NT2/D1 (cell line): Measurements from ENCODE around the gene PHIP.

Experiments used
- SUZ12 ChIP-seq: IDR thresholded peaks from 2 replicates; pipeline ENCODE4 v1.6.1; 2011; ENCODE audit not compliant: insufficient read length, insufficient read depth; ENCODE audit errors: extremely low read depth
- YY1 ChIP-seq: IDR thresholded peaks from 2 replicates; pipeline ENCODE4 v1.6.1; 2011; ENCODE audit not compliant: insufficient read length, insufficient read depth
- ZNF274 ChIP-seq: IDR thresholded peaks from 2 replicates; pipeline ENCODE4 v1.6.1; 2011; ENCODE audit warnings: mild to moderate bottlenecking, low read depth, low read length

DNA sequence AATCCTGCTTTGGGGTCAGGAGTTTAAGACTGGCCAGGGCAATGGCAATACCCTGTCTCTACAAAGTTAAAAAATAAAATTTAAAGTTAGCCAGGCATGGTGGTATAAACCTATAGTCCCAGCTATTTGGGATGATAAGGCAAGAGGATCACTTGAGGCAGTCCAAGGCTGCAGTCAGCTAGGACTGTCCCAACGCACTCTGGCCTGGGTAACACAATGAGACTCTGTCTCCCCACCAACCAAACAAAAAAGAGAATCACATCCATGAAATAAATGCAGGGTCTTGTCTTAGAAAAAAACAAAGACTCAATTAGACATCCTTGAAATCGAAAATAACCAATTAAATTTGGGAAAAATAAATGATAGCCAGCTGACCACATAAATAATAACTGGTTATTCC is 88.9 kb downstream of the PHIP start:
- TF ChIP-seq YY1 (no peak), SUZ12 (no peak), ZNF274 (no peak)
